ENCODE results near the gene SUPV3L1.

The SUPV3L1 gene

GRCh38 chr10:69223028-69223342 lies 43.0 kb downstream of the SUPV3L1 start:
- no peak for TF ChIP-seq EP300 (IDR thresholded peaks at IDR 0.05; ENCODE audit: borderline replicate concordance)
- TF ChIP-seq NFIC (IDR thresholded peaks at IDR 0.05), result no peak
- TF ChIP-seq, protein P1, sequence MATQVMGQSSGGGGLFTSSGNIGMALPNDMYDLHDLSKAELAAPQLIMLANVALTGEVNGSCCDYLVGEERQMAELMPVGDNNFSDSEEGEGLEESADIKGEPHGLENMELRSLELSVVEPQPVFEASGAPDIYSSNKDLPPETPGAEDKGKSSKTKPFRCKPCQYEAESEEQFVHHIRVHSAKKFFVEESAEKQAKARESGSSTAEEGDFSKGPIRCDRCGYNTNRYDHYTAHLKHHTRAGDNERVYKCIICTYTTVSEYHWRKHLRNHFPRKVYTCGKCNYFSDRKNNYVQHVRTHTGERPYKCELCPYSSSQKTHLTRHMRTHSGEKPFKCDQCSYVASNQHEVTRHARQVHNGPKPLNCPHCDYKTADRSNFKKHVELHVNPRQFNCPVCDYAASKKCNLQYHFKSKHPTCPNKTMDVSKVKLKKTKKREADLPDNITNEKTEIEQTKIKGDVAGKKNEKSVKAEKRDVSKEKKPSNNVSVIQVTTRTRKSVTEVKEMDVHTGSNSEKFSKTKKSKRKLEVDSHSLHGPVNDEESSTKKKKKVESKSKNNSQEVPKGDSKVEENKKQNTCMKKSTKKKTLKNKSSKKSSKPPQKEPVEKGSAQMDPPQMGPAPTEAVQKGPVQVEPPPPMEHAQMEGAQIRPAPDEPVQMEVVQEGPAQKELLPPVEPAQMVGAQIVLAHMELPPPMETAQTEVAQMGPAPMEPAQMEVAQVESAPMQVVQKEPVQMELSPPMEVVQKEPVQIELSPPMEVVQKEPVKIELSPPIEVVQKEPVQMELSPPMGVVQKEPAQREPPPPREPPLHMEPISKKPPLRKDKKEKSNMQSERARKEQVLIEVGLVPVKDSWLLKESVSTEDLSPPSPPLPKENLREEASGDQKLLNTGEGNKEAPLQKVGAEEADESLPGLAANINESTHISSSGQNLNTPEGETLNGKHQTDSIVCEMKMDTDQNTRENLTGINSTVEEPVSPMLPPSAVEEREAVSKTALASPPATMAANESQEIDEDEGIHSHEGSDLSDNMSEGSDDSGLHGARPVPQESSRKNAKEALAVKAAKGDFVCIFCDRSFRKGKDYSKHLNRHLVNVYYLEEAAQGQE (IDR thresholded peaks at IDR 0.05; ENCODE audit: low read depth), result no peak
- no peak for TF ChIP-seq CEBPB (IDR thresholded peaks at IDR 0.05)
- TF ChIP-seq TEAD4 (IDR thresholded peaks at IDR 0.05), result no peak
- TF ChIP-seq, protein P2, sequence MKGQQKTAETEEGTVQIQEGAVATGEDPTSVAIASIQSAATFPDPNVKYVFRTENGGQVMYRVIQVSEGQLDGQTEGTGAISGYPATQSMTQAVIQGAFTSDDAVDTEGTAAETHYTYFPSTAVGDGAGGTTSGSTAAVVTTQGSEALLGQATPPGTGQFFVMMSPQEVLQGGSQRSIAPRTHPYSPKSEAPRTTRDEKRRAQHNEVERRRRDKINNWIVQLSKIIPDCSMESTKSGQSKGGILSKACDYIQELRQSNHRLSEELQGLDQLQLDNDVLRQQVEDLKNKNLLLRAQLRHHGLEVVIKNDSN (IDR thresholded peaks at IDR 0.05), result no peak
- TF ChIP-seq EGR1 (IDR thresholded peaks at IDR 0.05), result no peak
- no peak for TF ChIP-seq FOXM1 (IDR thresholded peaks at IDR 0.05; ENCODE audit: borderline replicate concordance, low read depth)
- TF ChIP-seq RAD21 (IDR thresholded peaks at IDR 0.05; ENCODE audit: low read depth), result no peak
- TF ChIP-seq YY1 (IDR thresholded peaks at IDR 0.05; ENCODE audit: low read depth), result no peak
- TF ChIP-seq ZBTB7A (IDR thresholded peaks at IDR 0.05; ENCODE audit: low read depth), result no peak
- no peak for TF ChIP-seq TAF1 (IDR thresholded peaks at IDR 0.05; ENCODE audit: low read depth)
- no peak for TF ChIP-seq TCF12 (IDR thresholded peaks at IDR 0.05; ENCODE audit: low read depth)
- TF ChIP-seq, protein P3, sequence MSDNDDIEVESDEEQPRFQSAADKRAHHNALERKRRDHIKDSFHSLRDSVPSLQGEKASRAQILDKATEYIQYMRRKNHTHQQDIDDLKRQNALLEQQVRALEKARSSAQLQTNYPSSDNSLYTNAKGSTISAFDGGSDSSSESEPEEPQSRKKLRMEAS (IDR thresholded peaks at IDR 0.05), result no peak
- no peak for TF ChIP-seq CREB1 (IDR thresholded peaks at IDR 0.05; ENCODE audit: low read depth)

GRCh38 chr10:69224862-69225657 lies 45.0 kb downstream of the SUPV3L1 start:
- TF ChIP-seq TEAD4 (IDR thresholded peaks at IDR 0.05) (no peak), NFIC (IDR thresholded peaks at IDR 0.05) (no peak)

- TF ChIP-seq RAD21 (IDR thresholded peaks at IDR 0.05; ENCODE audit: low read depth) (no peak), EGR1 (IDR thresholded peaks at IDR 0.05) (no peak), TEAD4 (IDR thresholded peaks at IDR 0.05) (no peak), NFIC (IDR thresholded peaks at IDR 0.05) (no peak), CEBPB (IDR thresholded peaks at IDR 0.05) (no peak), EP300 (IDR thresholded peaks at IDR 0.05; ENCODE audit: borderline replicate concordance) (no peak), TCF12 (IDR thresholded peaks at IDR 0.05; ENCODE audit: low read depth) (no peak)
- TF ChIP-seq, protein P3 (IDR thresholded peaks at IDR 0.05), result no peak
Measured at GRCh38 chr10:69225681-69226080, 45.6 kb downstream of the SUPV3L1 start.

DNA sequence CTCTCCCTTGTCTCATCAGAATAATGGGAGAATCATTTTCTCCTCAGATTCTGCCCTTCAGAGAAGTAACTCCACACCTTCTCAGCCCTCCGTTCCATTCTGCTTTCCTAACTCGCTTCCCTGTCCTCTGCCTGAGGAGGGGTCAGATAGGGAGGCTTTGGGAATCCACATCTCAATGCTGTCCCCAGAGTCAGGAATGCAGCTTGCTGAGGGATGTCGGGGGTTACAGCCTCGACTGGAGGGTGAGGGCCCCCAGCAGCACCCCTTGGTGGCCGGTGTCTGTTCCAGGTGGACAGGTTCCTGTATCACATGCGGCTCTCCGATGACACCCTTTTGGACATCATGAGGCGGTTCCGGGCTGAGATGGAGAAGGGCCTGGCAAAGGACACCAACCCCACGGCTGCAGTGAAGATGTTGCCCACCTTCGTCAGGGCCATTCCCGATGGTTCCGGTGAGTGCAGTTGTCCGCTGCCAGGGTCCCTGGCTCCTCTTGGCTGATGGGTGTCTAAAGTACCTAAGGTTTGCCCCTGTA lies 47.0 kb downstream of the SUPV3L1 start:
- TF ChIP-seq, protein P1 (IDR thresholded peaks at IDR 0.05; ENCODE audit: low read depth), result no peak
- no peak for TF ChIP-seq EGR1 (IDR thresholded peaks at IDR 0.05)
- TF ChIP-seq, protein P3 (IDR thresholded peaks at IDR 0.05), result no peak

- TF ChIP-seq TEAD4 (IDR thresholded peaks at IDR 0.05), result no peak
- no peak for TF ChIP-seq EGR1 (IDR thresholded peaks at IDR 0.05)
- no peak for TF ChIP-seq RAD21 (IDR thresholded peaks at IDR 0.05; ENCODE audit: low read depth)
- no peak for TF ChIP-seq YY1 (IDR thresholded peaks at IDR 0.05; ENCODE audit: low read depth)
- TF ChIP-seq FOXM1 (IDR thresholded peaks at IDR 0.05; ENCODE audit: borderline replicate concordance, low read depth), result no peak
Measured at GRCh38 chr10:69228151-69228550, 48.1 kb downstream of the SUPV3L1 start.

DNA sequence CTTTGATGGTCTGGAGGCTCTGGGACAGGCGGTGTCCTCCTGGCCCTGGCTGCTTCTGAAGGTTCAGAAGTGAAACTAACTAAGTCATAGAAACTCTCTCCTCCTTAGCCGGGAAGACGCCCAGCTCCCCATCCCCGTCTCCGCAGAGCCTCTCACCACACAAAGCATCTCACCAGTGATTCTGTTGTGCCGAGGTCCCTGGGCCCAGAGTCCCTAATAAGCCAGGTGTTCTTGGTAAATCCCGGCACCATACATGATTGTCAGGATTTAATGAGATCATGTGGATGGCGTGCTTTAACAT lies 49.5 kb downstream of the SUPV3L1 start:
- TF ChIP-seq, protein P3 (IDR thresholded peaks at IDR 0.05), result no peak
- TF ChIP-seq TCF12 (IDR thresholded peaks at IDR 0.05; ENCODE audit: low read depth) (no peak), EP300 (IDR thresholded peaks at IDR 0.05; ENCODE audit: borderline replicate concordance) (no peak), CEBPB (IDR thresholded peaks at IDR 0.05) (no peak), RAD21 (IDR thresholded peaks at IDR 0.05; ENCODE audit: low read depth) (no peak), ZBTB7A (IDR thresholded peaks at IDR 0.05; ENCODE audit: low read depth) (no peak), EGR1 (IDR thresholded peaks at IDR 0.05) (no peak), TEAD4 (IDR thresholded peaks at IDR 0.05) (no peak), YY1 (IDR thresholded peaks at IDR 0.05; ENCODE audit: low read depth) (no peak)
- TF ChIP-seq, protein P1 (IDR thresholded peaks at IDR 0.05; ENCODE audit: low read depth), result no peak
- TF ChIP-seq, protein P2 (IDR thresholded peaks at IDR 0.05), result no peak

All from Ishikawa (cell line).